A673 (cell line): ENCODE measurements around the gene SERPINA5.

Experiments used
- CTCF ChIP-seq: fragments of 300-800, 200-600 bp; sonication (generic); conservative IDR thresholded peaks from 2 replicates; pipeline ENCODE4 v1.5.1; 2017; ENCODE audit warnings: low read depth, mild to moderate bottlenecking, antibody characterized with exemption, low read length, moderate library complexity, mixed read lengths
- EZH2 ChIP-seq: fragments of 200-600 bp; sonication (generic); IDR thresholded peaks from 2 replicates; pipeline ENCODE4 v1.6.1; 2017; ENCODE audit warnings: borderline replicate concordance, low read depth, mild to moderate bottlenecking, mixed read lengths, antibody characterized with exemption, low read length; ENCODE audit not compliant: poor library complexity, severe bottlenecking

GRCh38 chr14:94598816-94599655 lies 17.8 kb downstream of the SERPINA5 start:
- TF ChIP-seq CTCF = no peak
- TF ChIP-seq EZH2 = no peak
